Activated naive CD4-positive, alpha-beta T cell treated with anti-CD3 and anti-CD28 coated beads for 36 hours (primary cell): Measurements from ENCODE around the gene INHBC. TPM values are rescaled to one million over a fixed set of nuclear protein-coding genes. Genes with fewer than 3 reads are reported as not detected.
A peak's percentile ranks its signal among the peaks of the same experiment; 100 is the strongest.

ENCODE experiments used
- CTCF ChIA-PET: fragments of 350-600 bp; sonication (Branson Sonifier 250); formaldehyde crosslinking; loops from one replicate; lab custom pipeline; 2021; ENCODE audit warnings: antibody characterized with exemption; lab: Charles Lee
- DNase-seq: peaks from one replicate; pipeline ENCODE4 v3.0.0-alpha.2; 2020
- H3K27ac Mint-ChIP-seq: one replicate; pipeline ENCODE4 v1.8.0; 2021; ENCODE audit warnings: mild to moderate bottlenecking, mixed read lengths
- H3K27me3 Mint-ChIP-seq: one replicate; pipeline ENCODE4 v1.8.0; 2021; ENCODE audit warnings: low read depth, mixed read lengths
- H3K36me3 Mint-ChIP-seq: one replicate; pipeline ENCODE4 v1.8.0; 2021; ENCODE audit warnings: low read depth, mixed read lengths
- H3K4me1 Mint-ChIP-seq: one replicate; pipeline ENCODE4 v1.8.0; 2021; ENCODE audit warnings: low read depth, mixed read lengths
- H3K4me3 Mint-ChIP-seq: one replicate; pipeline ENCODE4 v1.8.0; 2021; ENCODE audit warnings: mild to moderate bottlenecking, moderate library complexity, mixed read lengths
- H3K9me3 Mint-ChIP-seq: one replicate; pipeline ENCODE4 v1.8.0; 2021; ENCODE audit warnings: mixed read lengths
- intact Hi-C: fragments of 100-400 bp; cut with micrococcal nuclease; formaldehyde crosslinking; loops from one replicate; pipeline ENCODE4 v1.15.1; 2023
- total RNA-seq, 2 experiments: library from RNA; stranded (reverse); gene quantifications; one replicate each; pipeline ENCODE4 v1.2.3, GENCODE V29; 2021

The INHBC gene
- total RNA-seq, 2 experiments from 2014 or later, result not detected

- Mint-ChIP-seq H3K4me1 (peaks cover 31% of the 10 kb centered on the region), H3K36me3 (peaks cover 22% of the 10 kb centered on the region), H3K27ac (peak overlapping the region; percentile 16), H3K4me3 (no peak overlapping the region), H3K27me3 (no peaks in the 10 kb centered on the region), H3K9me3 (no peaks in the 10 kb centered on the region)
- intact Hi-C loops, result no loop called here
- DNase-seq, result no peak
- CTCF ChIA-PET, result interaction anchor here (0.6 to 2.4 kb wide), 4 partner anchors 10 to 205 kb away, joined by 3 to 16 read pairs (median 4); no protein-coding TSS in a partner anchor
These were observed 37.8 kb downstream of the INHBC start for GRCh38 chr12:57472391-57472790.

GRCh38 chr12:57473392-57473791 is 38.8 kb downstream of the INHBC start:
- intact Hi-C loops, result no loop called here
- H3K27me3 Mint-ChIP-seq, result no peaks in the 10 kb centered on the region
- no peaks in the 10 kb centered on the region for H3K9me3 Mint-ChIP-seq
- H3K36me3 Mint-ChIP-seq, result peaks cover 28% of the 10 kb centered on the region
- no peak overlapping the region for H3K27ac Mint-ChIP-seq
- no peak overlapping the region for H3K4me3 Mint-ChIP-seq
- peaks cover 36% of the 10 kb centered on the region for H3K4me1 Mint-ChIP-seq
- no peak for DNase-seq
- CTCF ChIA-PET, result interaction anchor here (10.2 kb wide), 1 partner anchor 11 kb away, joined by 207 read pairs; the partner anchor contains the start of gene GLI1

GRCh38 chr12:57473886-57474285 is 39.3 kb downstream of the INHBC start:
- H3K9me3 Mint-ChIP-seq, result no peaks in the 10 kb centered on the region
- peaks cover 33% of the 10 kb centered on the region for H3K36me3 Mint-ChIP-seq
- no peak overlapping the region for H3K4me3 Mint-ChIP-seq
- peaks cover 41% of the 10 kb centered on the region for H3K4me1 Mint-ChIP-seq
- no peak for DNase-seq
- CTCF ChIA-PET, result interaction anchor here (1.9 to 10.2 kb wide), 2 partner anchors 12 to 18 kb away, joined by 5 to 207 read pairs; partner anchors contain the start of gene GLI1
- intact Hi-C loops, result no loop called here
- H3K27me3 Mint-ChIP-seq, result no peaks in the 10 kb centered on the region
- no peak overlapping the region for H3K27ac Mint-ChIP-seq

GRCh38 chr12:57474430-57474829 is 39.8 kb downstream of the INHBC start:
- Mint-ChIP-seq H3K4me1 (peaks cover 46% of the 10 kb centered on the region), H3K27me3 (no peaks in the 10 kb centered on the region), H3K27ac (no peak overlapping the region), H3K36me3 (peaks cover 35% of the 10 kb centered on the region), H3K9me3 (no peaks in the 10 kb centered on the region), H3K4me3 (peak overlapping the region; percentile 43)
- intact Hi-C loops, result no loop called here
- no peak for DNase-seq
- CTCF ChIA-PET, result interaction anchor here (0.9 to 10.2 kb wide), 3 partner anchors 12 to 58 kb away, joined by 3 to 207 read pairs (median 5); partner anchors contain the start of gene GLI1

- DNase-seq, result no peak
- no peaks in the 10 kb centered on the region for H3K9me3 Mint-ChIP-seq
- H3K27ac Mint-ChIP-seq, result peak overlapping the region; percentile 54
- H3K4me3 Mint-ChIP-seq, result peak overlapping the region; percentile 43
- H3K27me3 Mint-ChIP-seq, result no peaks in the 10 kb centered on the region
- intact Hi-C loops, result loop anchor here (5.0 kb wide), 2 partner anchors 388 to 838 kb away; partner anchors contain the start of gene NAB2
- CTCF ChIA-PET, result interaction anchor here (0.6 to 10.2 kb wide), 6 partner anchors 13 to 68 kb away, joined by 3 to 207 read pairs (median 4); partner anchors contain the start of gene GLI1
- H3K4me1 Mint-ChIP-seq, result peaks cover 50% of the 10 kb centered on the region
- H3K36me3 Mint-ChIP-seq, result peaks cover 39% of the 10 kb centered on the region
These were observed 40.3 kb downstream of the INHBC start for GRCh38 chr12:57474862-57475261.

GRCh38 chr12:57475271-57476161 is 40.9 kb downstream of the INHBC start:
- CTCF ChIA-PET, result interaction anchor here (0.6 to 10.2 kb wide), 12 partner anchors 13 to 300 kb away, joined by 3 to 207 read pairs (median 4); partner anchors contain the start of gene GLI1
- peaks cover 40% of the 10 kb centered on the region for H3K36me3 Mint-ChIP-seq
- peak overlapping the region; percentile 84 for H3K4me3 Mint-ChIP-seq
- H3K27me3 Mint-ChIP-seq, result no peaks in the 10 kb centered on the region
- DNase-seq, result no peak
- H3K9me3 Mint-ChIP-seq, result no peaks in the 10 kb centered on the region
- H3K4me1 Mint-ChIP-seq, result peaks cover 57% of the 10 kb centered on the region
- intact Hi-C loops, result loop anchor here (1.0 to 5.0 kb wide), 3 partner anchors 13 to 838 kb away; partner anchors contain the start of gene NAB2
- H3K27ac Mint-ChIP-seq, result peak overlapping the region; percentile 99

GRCh38 chr12:57476162-57476992 is 41.8 kb downstream of the INHBC start:
- Mint-ChIP-seq H3K36me3 (peaks cover 44% of the 10 kb centered on the region), H3K9me3 (no peaks in the 10 kb centered on the region), H3K27ac (peak overlapping the region; percentile 99), H3K4me3 (peak overlapping the region; percentile 84), H3K4me1 (peaks cover 65% of the 10 kb centered on the region), H3K27me3 (no peaks in the 10 kb centered on the region)
- peak; percentile 94 for DNase-seq
- intact Hi-C loops, result loop anchor here (1.0 to 5.0 kb wide), 3 partner anchors 14 to 839 kb away; partner anchors contain the start of gene NAB2
- CTCF ChIA-PET, result interaction anchor here (1.2 to 10.2 kb wide), 13 partner anchors 10 to 301 kb away, joined by 3 to 207 read pairs (median 4); partner anchors contain the start of gene GLI1

GRCh38 chr12:57476993-57477709 is 42.6 kb downstream of the INHBC start:
- H3K27me3 Mint-ChIP-seq, result no peaks in the 10 kb centered on the region
- intact Hi-C loops, result loop anchor here (1.0 to 5.0 kb wide), 3 partner anchors 15 to 840 kb away; partner anchors contain the start of gene NAB2
- CTCF ChIA-PET, result interaction anchor here (1.2 to 10.2 kb wide), 11 partner anchors 9 to 302 kb away, joined by 3 to 207 read pairs (median 5); partner anchors contain the start of gene GLI1
- peaks cover 49% of the 10 kb centered on the region for H3K36me3 Mint-ChIP-seq
- H3K27ac Mint-ChIP-seq, result peak overlapping the region; percentile 99
- peaks cover 67% of the 10 kb centered on the region for H3K4me1 Mint-ChIP-seq
- DNase-seq, result no peak
- H3K4me3 Mint-ChIP-seq, result peak overlapping the region; percentile 84
- H3K9me3 Mint-ChIP-seq, result no peaks in the 10 kb centered on the region

GRCh38 chr12:57477710-57478681 is 43.4 kb downstream of the INHBC start:
- intact Hi-C loops, result loop anchor here (1.0 to 5.0 kb wide), 14 partner anchors 9 to 841 kb away; partner anchors contain the start of genes DDIT3, GLI1, NAB2 and OS9
- peaks cover 64% of the 10 kb centered on the region for H3K4me1 Mint-ChIP-seq
- peak; percentile 81 for DNase-seq
- peaks cover 49% of the 10 kb centered on the region for H3K36me3 Mint-ChIP-seq
- H3K4me3 Mint-ChIP-seq, result peak overlapping the region; percentile 84
- CTCF ChIA-PET, result interaction anchor here (1.3 to 10.2 kb wide), 8 partner anchors 8 to 303 kb away, joined by 3 to 207 read pairs (median 6); partner anchors contain the start of gene GLI1
- no peaks in the 10 kb centered on the region for H3K27me3 Mint-ChIP-seq
- peak overlapping the region; percentile 99 for H3K27ac Mint-ChIP-seq
- H3K9me3 Mint-ChIP-seq, result no peaks in the 10 kb centered on the region

- intact Hi-C loops, result loop anchor here (1.0 to 5.0 kb wide), 6 partner anchors 68 to 842 kb away; partner anchors contain the start of genes DCTN2, NAB2 and TSPAN31
- DNase-seq, result no peak
- CTCF ChIA-PET, result interaction anchor here (1.3 to 10.2 kb wide), 2 partner anchors 17 to 162 kb away, joined by 4 to 207 read pairs; partner anchors contain the start of gene GLI1
- Mint-ChIP-seq H3K27me3 (no peaks in the 10 kb centered on the region), H3K4me1 (peaks cover 64% of the 10 kb centered on the region), H3K4me3 (peak overlapping the region; percentile 84), H3K9me3 (no peaks in the 10 kb centered on the region), H3K27ac (peak overlapping the region; percentile 99), H3K36me3 (peaks cover 53% of the 10 kb centered on the region)
These were observed 44.4 kb downstream of the INHBC start for GRCh38 chr12:57479043-57479375.
